H1 (cell line): ENCODE measurements around the gene IL17RD. TPM values are rescaled to one million over a fixed set of nuclear protein-coding genes. Genes with fewer than 3 reads are reported as not detected.

Experiments used
- CTCF ChIA-PET: fragments of 300-600 bp; sonication (Branson Sonifier 250); formaldehyde crosslinking; loops from one replicate; lab custom pipeline; 2021; ENCODE audit not compliant: partially characterized antibody; lab: Charles Lee
- POLR2A ChIA-PET: fragments of 300-600 bp; sonication (Branson Sonifier 250); formaldehyde crosslinking; loops from one replicate; lab custom pipeline; 2021; ENCODE audit warnings: inconsistent platforms; ENCODE audit not compliant: partially characterized antibody; lab: Charles Lee
- DNase-seq, 2 experiments: peaks; one replicate each; pipeline versions ENCODE4 v3.0.0 to v3.0.0-alpha.2; 2010 to 2022; ENCODE audit warnings: low spot score in 2 of 2, low read depth in 1 of 2, mixed read lengths in 1 of 2
- FAIRE-seq: peaks from 2 replicates; lab custom pipeline; 2011; peaks lifted over from hg19 to GRCh38; lab: Jason Lieb, UNC
- H2AFZ ChIP-seq: 2 replicates; pipeline ENCODE4 v1.8.1; 2012; ENCODE audit warnings: low read length, inconsistent platforms
- H2AK5ac ChIP-seq: 2 replicates; pipeline ENCODE4 v1.6.1; 2013; ENCODE audit warnings: low read depth, low read length
- H2BK120ac ChIP-seq: replicated peaks from 2 replicates; pipeline ENCODE3; 2013; ENCODE audit warnings: low read depth, low read length, inconsistent platforms
- H2BK12ac ChIP-seq: 2 replicates; pipeline ENCODE4 v1.6.1; 2013; ENCODE audit warnings: low read depth, low read length
- H2BK15ac ChIP-seq: 2 replicates; pipeline ENCODE4 v1.6.1; 2013; ENCODE audit warnings: low read length
- H2BK20ac ChIP-seq: 2 replicates; pipeline ENCODE4 v1.6.1; 2013; ENCODE audit warnings: low read length
- H2BK5ac ChIP-seq: 2 replicates; pipeline ENCODE4 v1.6.1; 2013; ENCODE audit warnings: low read depth, low read length
- H3K14ac ChIP-seq: 2 replicates; pipeline ENCODE4 v1.6.1; 2013; ENCODE audit warnings: inconsistent platforms; ENCODE audit not compliant: insufficient read length
- H3K18ac ChIP-seq: 2 replicates; pipeline ENCODE4 v1.6.1; 2013; ENCODE audit warnings: low read length; ENCODE audit errors: extremely low read depth
- H3K23ac ChIP-seq: 2 replicates; pipeline ENCODE4 v1.6.1; 2013; ENCODE audit warnings: inconsistent platforms; ENCODE audit not compliant: insufficient read length
- H3K23me2 ChIP-seq: 2 replicates; pipeline ENCODE4 v1.6.1; 2013; ENCODE audit warnings: low read depth, low read length
- H3K27ac ChIP-seq: 2 replicates; pipeline ENCODE4 v1.6.1; 2011; ENCODE audit warnings: low read depth, low read length, inconsistent platforms
- H3K27me3 ChIP-seq, 4 experiments: replicated peaks in 1 of 4; 1 replicate in 1 of 4; 2 replicates in 3 of 4; pipeline versions ENCODE4 v1.6.1 to v1.8.1; 2011 to 2013; ENCODE audit warnings: low read length in 3 of 4, mild to moderate bottlenecking in 3 of 4, inconsistent platforms in 2 of 4, mixed read lengths in 2 of 4, moderate library complexity in 1 of 4; ENCODE audit not compliant: control insufficient read depth in 3 of 4, insufficient read depth in 3 of 4; ENCODE audit errors: extremely low read depth in 1 of 4
- H3K36me3 ChIP-seq, 4 experiments: 2 replicates each; pipeline versions ENCODE4 v1.6.1 to v1.8.1; 2011 to 2013; ENCODE audit warnings: mild to moderate bottlenecking in 4 of 4, low read length in 3 of 4, moderate library complexity in 2 of 4, control low read depth in 1 of 4, inconsistent platforms in 1 of 4; ENCODE audit not compliant: insufficient read depth in 4 of 4, control insufficient read depth in 2 of 4
- H3K4ac ChIP-seq: replicated peaks from 2 replicates; pipeline ENCODE3; 2013; ENCODE audit warnings: low read length, low read depth, mixed read lengths, inconsistent platforms; ENCODE audit not compliant: insufficient read length
- H3K4me1 ChIP-seq, 4 experiments: replicated peaks in 1 of 4; 1 replicate in 1 of 4; 2 replicates in 3 of 4; pipeline versions ENCODE4 v1.6.1 to v1.8.1; 2011 to 2013; ENCODE audit warnings: low read length in 3 of 4, inconsistent platforms in 2 of 4, mixed read lengths in 1 of 4; ENCODE audit not compliant: insufficient read depth in 4 of 4, control insufficient read depth in 3 of 4
- H3K4me2 ChIP-seq, 2 experiments: 2 replicates each; pipeline versions ENCODE4 v1.6.1 to v1.8.1; 2011 to 2013; ENCODE audit warnings: low read depth in 2 of 2, low read length in 2 of 2, control low read depth in 1 of 2, inconsistent platforms in 1 of 2, mild to moderate bottlenecking in 1 of 2; ENCODE audit not compliant: insufficient read depth in 1 of 2
- H3K4me3 ChIP-seq, 4 experiments: fragments of 200-600, 300-600 bp in 1 of 4; sonication (generic), shearing (Covaris generic), sonication (Bioruptor Twin) in 1 of 4; 2 replicates each; pipeline versions ENCODE4 v1.5.1 to v1.8.1; 2011 to 2016; ENCODE audit warnings: low read length in 4 of 4, low read depth in 3 of 4, control low read depth in 2 of 4, inconsistent platforms in 2 of 4, mild to moderate bottlenecking in 2 of 4, mixed read lengths in 1 of 4, moderate library complexity in 1 of 4; ENCODE audit not compliant: insufficient read depth in 2 of 4; ENCODE audit errors: extremely low read depth in 1 of 4
- H3K56ac ChIP-seq: replicated peaks from 2 replicates; pipeline ENCODE3; 2013; ENCODE audit warnings: low read depth, mild to moderate bottlenecking, mixed read lengths, low read length, inconsistent platforms; ENCODE audit not compliant: insufficient read length
- H3K79me1 ChIP-seq: 2 replicates; pipeline ENCODE4 v1.6.1; 2013; ENCODE audit warnings: low read depth, low read length, control low read depth
- H3K79me2 ChIP-seq, 2 experiments: 2 replicates each; pipeline versions ENCODE4 v1.6.1 to v1.8.1; 2012 to 2013; ENCODE audit warnings: low read length in 2 of 2, mild to moderate bottlenecking in 2 of 2, inconsistent platforms in 1 of 2; ENCODE audit not compliant: insufficient read depth in 2 of 2, control insufficient read depth in 1 of 2
- H3K9ac ChIP-seq, 4 experiments: replicated peaks in 1 of 4; 1 replicate in 1 of 4; 2 replicates in 3 of 4; pipeline versions ENCODE4 v1.6.1 to v1.8.1; 2011 to 2013; ENCODE audit warnings: low read depth in 3 of 4, low read length in 3 of 4, control low read depth in 2 of 4, mild to moderate bottlenecking in 2 of 4, moderate library complexity in 2 of 4, inconsistent platforms in 1 of 4; ENCODE audit errors: extremely low read depth in 1 of 4
- H3K9me3 ChIP-seq, 2 experiments: 2 replicates each; pipeline versions ENCODE4 v1.6.1 to v1.8.1; 2012 to 2013; ENCODE audit warnings: mild to moderate bottlenecking in 2 of 2, moderate library complexity in 2 of 2, control low read depth in 1 of 2, inconsistent platforms in 1 of 2, low read depth in 1 of 2, low read length in 1 of 2, mixed read lengths in 1 of 2; ENCODE audit not compliant: insufficient read depth in 2 of 2
- H4K20me1 ChIP-seq, 2 experiments: replicated peaks in 1 of 2; 2 replicates each; pipeline versions ENCODE3 to v1.8.1; 2011 to 2013; ENCODE audit warnings: inconsistent platforms in 2 of 2, low read length in 2 of 2, mild to moderate bottlenecking in 1 of 2; ENCODE audit not compliant: insufficient read depth in 2 of 2, control insufficient read depth in 1 of 2
- H4K5ac ChIP-seq: 2 replicates; pipeline ENCODE4 v1.6.1; 2013; ENCODE audit warnings: low read length, low read depth, mixed read lengths, inconsistent platforms; ENCODE audit not compliant: insufficient read length
- H4K8ac ChIP-seq: 2 replicates; pipeline ENCODE4 v1.8.0; 2013; ENCODE audit warnings: mild to moderate bottlenecking, moderate library complexity, low read length, inconsistent platforms; ENCODE audit not compliant: insufficient read depth; ENCODE audit errors: extremely low read depth
- H4K91ac ChIP-seq: replicated peaks from 2 replicates; pipeline ENCODE3; 2013; ENCODE audit warnings: low read length, mixed read lengths, inconsistent platforms; ENCODE audit not compliant: insufficient read length
- ATF2 ChIP-seq: IDR thresholded peaks from 2 replicates; pipeline ENCODE4 v1.6.1; 2012; ENCODE audit warnings: low read length, inconsistent platforms
- BACH1 ChIP-seq: IDR thresholded peaks from 2 replicates; pipeline ENCODE4 v1.6.1; 2012; ENCODE audit warnings: low read length, improper control_type of control experiment
- CBX5 ChIP-seq: fragments of 300-800, 300-1000 bp; sonication (generic); IDR thresholded peaks from 2 replicates; pipeline ENCODE4 v1.7.1; 2016; ENCODE audit warnings: antibody characterized with exemption, low read length, low read depth
- CHD1 ChIP-seq: IDR thresholded peaks from 2 replicates; pipeline ENCODE4 v1.6.1; 2012; ENCODE audit warnings: low read depth, low read length, improper control_type of control experiment
- POLR2A ChIP-seq, 2 experiments: IDR thresholded peaks; 1 replicate in 1 of 2; 2 replicates in 1 of 2; pipeline ENCODE4 v1.6.1; 2011; ENCODE audit warnings: low read depth in 2 of 2, low read length in 2 of 2, mild to moderate bottlenecking in 2 of 2; ENCODE audit errors: control extremely low read depth in 1 of 2
- RAD21 ChIP-seq, 2 experiments: IDR thresholded peaks in 1 of 2; conservative IDR thresholded peaks in 1 of 2; 2 replicates each; pipeline ENCODE4 v1.6.1; 2011; ENCODE audit warnings: low read depth in 2 of 2, low read length in 2 of 2, improper control_type of control experiment in 1 of 2, inconsistent platforms in 1 of 2, mild to moderate bottlenecking in 1 of 2, moderate library complexity in 1 of 2
- RFX5 ChIP-seq: IDR thresholded peaks from 2 replicates; pipeline ENCODE4 v1.6.1; 2011; ENCODE audit warnings: low read depth, low read length, improper control_type of control experiment, borderline replicate concordance
- RNF2 ChIP-seq: fragments of 200-900, 300-1000 bp; sonication (generic); IDR thresholded peaks from 2 replicates; pipeline ENCODE4 v1.7.1; 2016; ENCODE audit warnings: borderline replicate concordance, low read depth, mild to moderate bottlenecking, antibody characterized with exemption, low read length; ENCODE audit not compliant: poor library complexity, severe bottlenecking; ENCODE audit errors: missing control alignments
- SAP30 ChIP-seq: fragments of 300-600 bp; sonication (generic); IDR thresholded peaks from 2 replicates; pipeline ENCODE4 v1.7.1; 2012; ENCODE audit warnings: low read length, moderate library complexity, mild to moderate bottlenecking, inconsistent platforms; ENCODE audit not compliant: insufficient read depth, insufficient replicate concordance
- SP1 ChIP-seq: IDR thresholded peaks from 2 replicates; pipeline ENCODE4 v1.6.1; 2011; ENCODE audit warnings: low read depth, low read length
- SUZ12 ChIP-seq: fragments of 200-600 bp; sonication (generic); IDR thresholded peaks from 2 replicates; pipeline ENCODE4 v1.6.1; 2012; ENCODE audit warnings: mild to moderate bottlenecking, inconsistent platforms, low read length, moderate library complexity, mixed read lengths
- WGBS, 2 experiments: shearing (Covaris generic) in 1 of 2; methylation state at CpG; one replicate each; pipeline versions ENCODE4 v1.1.6 to v1.1.7; 2013 to 2015; ENCODE audit warnings: low lambda C conversion rate in 2 of 2, mixed read lengths in 2 of 2, inconsistent platforms in 1 of 2, low coverage in 1 of 2, missing lambda C conversion rate in 1 of 2; ENCODE audit not compliant: insufficient replicate concordance in 2 of 2, insufficient coverage in 1 of 2, insufficient read length in 1 of 2; ENCODE audit errors: extremely low coverage in 1 of 2, missing lambda C conversion rate in 1 of 2; 5-methylcytosine and 5-hydroxymethylcytosine counted together
- polyA plus RNA-seq, 7 experiments: library from polyadenylated mRNA; depleted of rRNA in 3 of 7; stranded (reverse) in 5 of 7; unstranded in 2 of 7; fragments of >200 nt in 5 of 7; fragments of 200-250 nt in 2 of 7; gene quantifications; 1 replicate in 5 of 7; 2 replicates in 1 of 7; 4 replicates in 1 of 7; pipeline versions ENCODE4 v1.2.1 to v1.2.3, GENCODE V29; 2011 to 2013; ENCODE audit warnings: missing spikeins in 2 of 7, mixed read lengths in 2 of 7
- total RNA-seq: library from RNA; stranded (reverse); fragmentation: NEBNext Ultra II Directional; extraction: Animal tissue kit (Norgen Biotek cat#: 25700); gene quantifications from 2 replicates; pipeline ENCODE4 v1.2.1, GENCODE V29; 2021

IL17RD gene
- total and polyA plus RNA-seq, 2 of the 8 experiments (the other 6 are each of a cell fraction or from before 2014, with no cell fraction given) = 10.9 to 48.9 TPM

DNA sequence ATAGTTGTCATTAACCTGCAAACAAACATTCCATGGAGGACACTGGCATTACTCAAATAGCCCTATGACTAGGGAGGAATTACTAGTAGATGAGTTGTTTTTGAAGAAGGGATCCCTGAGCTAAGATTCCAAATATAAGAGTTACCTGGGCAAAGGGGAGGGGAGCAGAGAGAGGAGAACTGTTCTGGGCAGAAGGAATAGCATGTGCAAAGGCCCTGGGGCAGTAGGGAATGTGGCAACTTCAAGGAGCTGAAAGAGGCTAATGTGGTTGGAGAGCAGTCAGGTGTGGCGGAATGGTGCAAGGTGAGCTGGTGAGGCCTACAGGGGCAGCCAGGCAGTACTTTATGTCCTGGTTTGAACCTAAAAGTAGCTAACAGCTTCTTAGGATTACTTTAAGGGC lies 5.8 kb upstream of the IL17RD start:
- Histone ChIP-seq H3K4me2 (0 out of 4 replicates have a peak overlapping the region, but pooled peaks of 1 of the 2 experiments have one; percentile 14), H4K8ac (no peak overlapping the region), H3K9ac (no peak overlapping the region), H3K23me2 (peaks cover 4% of the 10 kb centered on the region), H2BK120ac (no peak overlapping the region), H3K18ac (no peak overlapping the region), H2BK20ac (no peak overlapping the region), H2BK12ac (no peak overlapping the region), H2AK5ac (no peak overlapping the region), H4K20me1 (no peaks in the 10 kb centered on the region), H3K4me3 (no peak overlapping the region), H3K36me3 (no peaks in the 10 kb centered on the region), H2BK15ac (no peak overlapping the region), H3K23ac (no peak overlapping the region), H3K79me2 (no peaks in the 10 kb centered on the region), H3K4ac (no peak overlapping the region), H2AFZ (no peak overlapping the region), H3K9me3 (no peaks in the 10 kb centered on the region), H4K91ac (no peak overlapping the region), H2BK5ac (no peak overlapping the region), H3K14ac (no peak overlapping the region), H4K5ac (no peak overlapping the region), H3K27ac (no peak overlapping the region), H3K27me3 (peaks cover 0 to 5% (median 0%) of the 10 kb centered on the region in 4 experiments; a peak in 3 of 7 replicates), H3K79me1 (no peaks in the 10 kb centered on the region), H3K4me1 (peaks cover under 1 to 4% (median 3%) of the 10 kb centered on the region in 4 experiments; a peak in 5 of 7 replicates), H3K56ac (no peak overlapping the region)
- FAIRE-seq (no peak), DNase-seq (no peak)
- CTCF ChIA-PET = interaction anchor here (0.6 to 6.6 kb wide), 34 partner anchors 9 to 628 kb away, joined by 3 to 64 read pairs (median 7); partner anchors contain the start of gene APPL1
- 94% methylated on average over 1 of the region's 1 CpG; no CpG with 5 or more reads in 1 of the 2 experiments for WGBS, 2 experiments
- POLR2A ChIA-PET = interaction anchor here (0.9 to 1.9 kb wide), 3 partner anchors 16 to 30 kb away, joined by 3 to 6 read pairs (median 3); no protein-coding TSS in a partner anchor
- TF ChIP-seq RNF2 (no peak), RAD21 (IDR thresholded peaks at IDR 0.05 in 1 of 2, conservative IDR thresholded peaks at IDR 0.05 in 1 of 2; ENCODE audit: low read depth in 2 of 2, low read length in 2 of 2) (no peak), RFX5 (no peak), SUZ12 (no peak), CHD1 (no peak), BACH1 (no peak), SP1 (no peak), POLR2A (IDR thresholded peaks at IDR 0.05; ENCODE audit: control extremely low read depth in 1 of 2, low read depth in 2 of 2, low read length in 2 of 2) (no peak), CBX5 (no peak), ATF2 (no peak), SAP30 (no peak)
